ENCODE measurements around the gene KLHL22.
A peak's percentile ranks its signal among the peaks of the same experiment; 100 is the strongest.
"Not testable (repeated sequence)": the region's sequence is repeated elsewhere in the genome, so short reads cannot be mapped to it uniquely, and the experiment has no call there.

Gene KLHL22

DNA sequence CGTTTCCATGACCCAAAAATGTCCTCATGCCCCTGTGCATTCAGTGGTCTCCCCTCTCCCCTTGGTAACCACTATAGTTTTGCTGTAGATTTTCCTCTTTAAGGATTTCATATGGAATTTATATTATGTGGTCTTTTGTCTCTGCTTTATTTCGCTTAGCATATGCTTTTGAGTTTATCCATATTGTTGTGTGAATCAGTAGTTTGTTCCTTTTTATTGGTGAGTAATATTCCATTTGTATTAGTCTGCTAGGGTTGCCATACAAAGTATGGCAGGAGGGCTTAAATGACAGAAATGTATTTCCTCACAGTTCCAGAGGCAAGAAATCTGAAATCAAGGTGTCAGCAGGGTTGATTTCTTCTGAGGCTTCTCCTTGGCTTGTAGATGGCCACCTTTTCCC lies 98.1 kb downstream of the KLHL22 start:
- DNase-seq = no peak

DNA sequence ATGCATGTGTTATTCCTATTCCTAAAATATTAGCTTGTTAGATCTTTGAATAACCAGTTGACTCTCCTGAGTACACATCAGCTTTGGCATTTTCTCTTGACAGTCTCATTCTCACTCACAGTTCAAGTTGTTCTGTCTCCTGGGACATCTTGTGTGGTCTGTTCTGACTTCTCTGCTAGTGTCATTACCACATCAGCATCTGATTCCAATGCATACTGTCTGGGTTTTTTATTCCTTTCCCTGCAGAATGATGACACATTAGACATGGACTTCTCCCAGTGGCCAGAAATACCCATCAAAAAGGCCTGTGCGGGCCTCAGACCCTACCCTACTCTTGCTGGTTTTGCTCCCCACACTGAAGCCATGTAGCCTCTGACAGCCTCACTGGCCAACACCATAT lies 99.0 kb downstream of the KLHL22 start:
- no peak for DNase-seq

- no peak for DNase-seq
Measured at GRCh38 chr22:20395907-20396287, 99.7 kb downstream of the KLHL22 start.

GRCh38 chr22:20395181-20395906 lies 100.3 kb downstream of the KLHL22 start:
- DNase-seq = no peak

- DNase-seq = peak; percentile 91
Measured at GRCh38 chr22:20393705-20394476, 101.7 kb downstream of the KLHL22 start, which contains the start of gene ZNF74. Gene ZNF74, plus strand, starts transcription at chr22:20394151. Its CDS starts 478 bp downstream, at chr22:20394629.

- DNase-seq = no peak
Measured at GRCh38 chr22:20392983-20393704, 102.5 kb downstream of the KLHL22 start.

DNA sequence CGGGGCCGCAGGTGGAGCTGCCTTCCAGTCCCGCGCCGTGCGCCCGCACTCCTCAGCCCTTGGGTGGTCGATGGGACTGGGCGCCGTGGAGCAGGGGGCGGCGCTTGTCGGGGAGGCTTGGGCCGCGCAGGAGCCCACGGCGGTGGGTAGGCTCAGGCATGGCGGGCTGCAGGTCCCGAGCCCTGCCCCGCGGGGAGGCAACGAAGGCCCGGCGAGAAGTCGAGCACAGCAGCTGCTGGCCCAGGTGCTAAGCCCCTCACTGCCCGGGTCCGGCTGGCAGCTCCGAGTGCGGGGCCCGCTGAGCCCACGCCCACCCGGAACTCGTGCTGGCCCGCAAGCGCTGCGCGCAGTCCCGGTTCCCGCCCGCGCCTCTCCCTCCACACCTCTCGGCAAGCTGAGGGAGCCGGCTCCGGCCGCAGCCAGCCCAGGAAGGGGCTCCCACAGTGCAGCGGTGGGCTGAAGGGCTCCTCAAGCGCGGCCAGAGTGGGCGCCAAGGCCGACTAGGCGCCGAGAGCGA lies 103.2 kb downstream of the KLHL22 start:
- not testable (repeated sequence) for DNase-seq

Measured in right forelimb (tissue), 1 donor.